HG03135 (cell line): ENCODE results near the gene LORICRIN.
A peak's percentile ranks its signal among the peaks of the same experiment; 100 is the strongest.
"Not testable (repeated sequence)": the region's sequence is repeated elsewhere in the genome, so short reads cannot be mapped to it uniquely, and the experiment has no call there.

Experiments
- ATAC-seq: cut with Tn5 transposase; IDR thresholded peaks from one replicate; pipeline ENCODE4 v1.9.1; 2021; ENCODE audit warnings: mild to moderate bottlenecking, moderate library complexity; ENCODE audit not compliant: unreplicated experiment

Gene LORICRIN

DNA sequence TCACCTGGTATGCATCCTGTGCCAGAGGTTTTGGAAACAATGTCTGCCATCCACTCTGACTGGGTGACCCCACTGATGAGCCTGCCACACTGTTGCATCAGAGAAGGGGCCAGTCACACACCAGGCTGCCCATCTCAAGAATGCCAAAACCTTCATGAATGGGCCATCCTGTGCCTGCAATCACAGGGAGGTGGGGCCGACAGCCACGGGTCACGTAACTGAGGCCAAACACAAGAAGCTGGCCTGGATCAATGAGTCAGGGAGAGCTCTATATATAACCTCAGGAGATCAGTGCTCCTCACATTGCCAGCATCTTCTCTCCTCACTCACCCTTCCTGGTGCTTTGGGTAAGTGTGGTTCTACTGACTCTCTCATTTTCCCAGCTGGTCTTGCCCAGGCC is at the start of gene LORICRIN:
Gene LORICRIN, plus strand, starts transcription at position 301 of the 400 bp plus-strand sequence. CDS start 1,263 bp downstream, outside the sequence.
- ATAC-seq, result no peak

GRCh38 chr1:153210206-153210605 is 49.3 kb upstream of the LORICRIN start:
- ATAC-seq, result no peak

DNA sequence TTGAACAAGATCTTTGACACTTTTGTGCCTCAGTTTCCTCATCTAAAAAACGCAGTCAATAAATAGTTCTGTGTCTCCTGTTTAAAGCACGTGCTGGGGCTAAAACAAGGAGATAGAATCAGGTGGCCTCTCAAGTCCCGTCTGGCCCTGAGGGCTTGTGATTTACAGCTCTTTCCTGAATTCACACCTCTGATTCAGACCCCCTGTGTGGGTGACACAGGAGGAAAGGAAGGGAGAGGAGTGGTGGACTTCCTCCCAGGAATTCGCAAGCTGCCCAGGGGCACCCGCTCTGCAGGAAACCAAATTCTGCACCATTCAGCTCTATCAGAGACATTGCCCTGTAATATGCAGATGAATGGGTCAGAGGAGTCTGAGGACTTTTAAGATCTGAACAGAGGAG is 47.3 kb upstream of the LORICRIN start:
- ATAC-seq, result no peak

DNA sequence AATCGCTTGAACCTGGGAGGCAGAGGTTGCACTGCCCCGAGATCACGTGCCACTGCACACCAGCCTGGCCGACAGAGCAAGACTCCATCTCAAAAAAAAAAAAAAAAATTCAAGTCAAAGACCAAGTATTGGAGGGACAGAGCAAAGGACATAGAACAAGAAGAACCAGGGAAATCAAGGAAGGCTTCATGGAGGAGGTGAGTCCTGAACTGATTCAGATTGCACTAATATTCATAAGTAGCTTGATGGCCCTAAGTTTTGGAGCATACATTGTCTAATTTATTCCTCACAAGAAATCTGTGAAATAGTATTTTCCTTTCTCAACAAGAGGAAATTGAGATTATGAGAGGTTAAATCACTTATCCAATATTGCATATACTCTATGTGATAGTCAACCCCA is 46.0 kb upstream of the LORICRIN start:
- ATAC-seq, result no peak

- ATAC-seq, result no peak
Measured at GRCh38 chr1:153217212-153217611, 42.3 kb upstream of the LORICRIN start, which contains the start of gene PRR9. TSS of gene PRR9 (plus strand) at chr1:153217584. CDS start at chr1:153218145, 561 bp downstream.

- no peak for ATAC-seq
Measured at GRCh38 chr1:153217744-153218416, 41.6 kb upstream of the LORICRIN start.

GRCh38 chr1:153220606-153221303 is 38.7 kb upstream of the LORICRIN start:
- ATAC-seq, result no peak

- ATAC-seq, result peak; percentile 63
Measured at GRCh38 chr1:153223040-153223891, 36.2 kb upstream of the LORICRIN start.

GRCh38 chr1:153227810-153228209 is 31.7 kb upstream of the LORICRIN start:
- ATAC-seq, result no peak

DNA sequence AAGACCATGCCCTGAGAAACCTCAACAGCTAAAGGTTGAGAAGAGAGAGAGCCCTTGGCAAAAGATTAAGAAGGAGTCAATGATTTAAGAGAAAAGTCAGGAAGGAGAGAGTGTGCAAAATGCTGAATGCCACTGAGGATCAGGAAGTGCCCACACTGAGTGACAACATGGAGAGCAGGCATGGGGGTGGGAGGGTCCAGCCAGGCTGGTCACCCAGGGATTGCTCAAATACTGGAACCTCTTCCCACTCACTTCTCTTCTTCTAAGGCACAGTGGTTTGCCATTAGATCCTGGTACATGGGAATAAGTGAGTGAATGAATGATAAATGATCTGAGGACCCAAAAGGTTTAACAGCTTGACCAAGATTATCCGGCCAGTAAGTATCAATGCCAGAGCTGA is 31.0 kb upstream of the LORICRIN start:
- ATAC-seq, result no peak

DNA sequence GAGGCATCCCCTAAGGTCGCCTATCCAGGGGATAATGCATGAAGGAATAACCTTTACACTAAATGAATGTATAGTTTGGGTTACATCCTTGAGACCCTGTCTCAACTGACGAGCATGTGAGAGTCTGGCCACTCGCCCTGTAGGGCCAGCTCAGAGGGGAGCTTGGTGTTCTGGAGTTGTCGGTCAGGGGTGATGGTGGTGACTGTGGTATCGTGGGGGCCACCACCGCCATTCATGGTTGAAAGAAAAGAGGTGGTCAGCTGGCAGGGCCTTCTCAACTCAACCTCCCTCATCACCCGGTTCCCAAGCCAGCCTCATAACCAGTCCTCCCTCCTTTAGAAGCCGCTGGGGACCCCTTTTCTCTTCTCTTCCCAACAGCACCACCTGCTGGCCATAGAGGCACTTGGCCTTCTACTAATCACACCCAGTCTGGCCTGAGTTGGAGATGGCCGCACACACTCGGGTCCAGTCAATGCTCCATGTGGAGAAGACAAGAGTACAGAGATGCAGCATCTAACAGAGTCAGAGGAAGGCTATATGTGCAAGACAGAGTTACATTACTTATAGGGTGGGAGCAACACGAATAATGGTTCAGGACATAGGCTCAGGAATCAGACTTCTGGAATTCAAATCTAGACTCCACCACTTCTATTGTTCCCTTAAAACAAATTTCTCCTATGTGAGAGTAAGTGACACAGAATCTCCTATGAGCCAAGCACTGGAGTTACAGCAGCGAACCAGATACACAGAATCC is 30.2 kb upstream of the LORICRIN start:
- not testable (repeated sequence) for ATAC-seq

DNA sequence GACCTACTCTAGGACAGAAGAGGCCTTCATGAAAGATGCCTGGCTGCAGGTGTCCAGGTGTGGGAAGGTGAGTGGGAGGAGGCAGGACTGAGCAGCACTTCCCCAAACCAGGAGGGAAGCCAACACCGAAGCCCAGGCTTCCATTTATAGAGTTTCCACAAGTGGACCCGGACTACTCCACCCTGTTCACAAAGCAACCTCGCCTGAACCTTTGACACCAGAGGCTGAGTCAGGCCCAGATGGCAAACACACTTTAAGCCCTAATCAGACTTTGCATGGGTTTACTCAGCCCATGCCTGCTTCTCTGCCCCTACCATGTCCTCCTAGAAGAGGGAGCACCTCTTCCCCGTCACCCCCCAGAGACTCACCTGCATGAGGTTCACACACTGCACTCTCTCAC is 28.1 kb upstream of the LORICRIN start:
- no peak for ATAC-seq

GRCh38 chr1:153231785-153232184 is 27.7 kb upstream of the LORICRIN start:
- ATAC-seq, result no peak

GRCh38 chr1:153232553-153232952 is 26.9 kb upstream of the LORICRIN start:
- no peak for ATAC-seq

DNA sequence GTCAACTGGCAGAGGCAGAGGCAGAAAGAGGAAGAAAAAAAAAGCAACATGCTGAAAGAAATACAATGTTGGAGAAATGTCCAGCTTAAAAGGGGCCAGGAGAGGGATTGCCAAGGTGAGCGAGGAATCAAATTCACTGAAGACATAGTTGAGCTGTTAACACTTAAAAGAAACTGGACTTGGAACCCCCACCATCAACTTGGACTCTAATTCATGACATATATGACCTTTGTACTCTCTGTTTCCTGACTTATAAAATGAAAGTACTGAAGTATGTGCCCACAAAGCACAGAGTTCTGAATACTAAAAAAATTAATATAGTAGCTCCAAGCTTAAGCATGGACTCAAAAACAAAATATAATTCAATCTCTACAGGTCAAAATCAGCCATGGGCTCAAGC is 26.0 kb upstream of the LORICRIN start:
- no peak for ATAC-seq

DNA sequence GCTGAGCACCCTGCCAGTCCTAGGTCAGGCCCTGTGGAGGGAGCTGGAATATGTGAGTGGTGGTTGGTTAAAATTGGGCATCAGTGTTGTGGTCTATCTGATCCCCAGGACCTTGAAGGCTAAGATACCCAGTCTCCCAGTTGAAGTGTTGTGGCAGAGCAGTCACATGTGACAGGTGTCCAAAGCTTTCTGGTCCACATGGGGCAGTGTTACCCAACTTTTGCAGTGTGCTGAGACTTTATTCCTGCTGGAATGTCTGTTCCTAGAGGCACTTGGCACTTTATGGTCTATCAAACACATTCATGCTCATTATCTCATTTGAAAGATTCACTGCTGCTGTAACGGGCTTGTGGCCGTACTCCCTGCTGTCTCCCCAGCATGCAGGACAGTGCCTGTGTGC is 21.0 kb upstream of the LORICRIN start:
- no peak for ATAC-seq

DNA sequence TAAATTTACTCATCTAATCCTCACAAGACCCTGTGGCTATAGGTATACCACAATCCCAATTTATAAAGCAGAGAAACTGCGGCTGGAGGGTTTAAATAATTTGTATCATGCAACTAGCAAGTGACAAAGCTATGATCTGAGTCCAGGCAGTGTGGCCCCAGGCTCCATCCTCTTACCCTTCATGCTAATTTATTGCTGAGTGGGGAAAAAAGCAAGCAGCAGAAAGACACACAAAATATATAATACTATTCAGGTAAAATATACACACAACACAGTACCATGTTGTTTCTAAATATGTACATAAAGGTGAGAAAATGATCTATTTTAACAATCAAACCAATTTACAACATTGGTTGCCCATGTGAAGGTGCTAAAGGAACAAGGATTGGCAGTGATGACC is 17.3 kb upstream of the LORICRIN start:
- no peak for ATAC-seq

DNA sequence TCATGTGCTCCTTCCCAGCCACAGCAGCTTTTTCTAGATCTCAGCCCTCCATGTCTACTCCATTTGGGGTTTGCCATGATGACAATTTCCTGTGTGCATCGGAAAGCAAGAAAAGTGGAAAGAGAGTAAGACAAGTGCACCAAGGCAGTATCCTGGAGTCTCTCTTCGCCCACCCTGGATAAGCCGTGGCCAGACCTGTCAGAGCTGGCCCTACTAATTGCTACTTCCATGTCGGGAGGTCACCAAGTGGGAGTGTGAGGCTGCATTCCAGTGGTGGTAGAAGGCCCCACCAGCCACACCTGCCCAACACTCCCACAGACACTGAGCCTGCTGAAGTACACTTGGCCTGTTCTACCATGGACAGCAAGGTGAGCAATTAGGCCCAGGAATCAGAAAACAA is 14.0 kb upstream of the LORICRIN start:
- ATAC-seq, result no peak

DNA sequence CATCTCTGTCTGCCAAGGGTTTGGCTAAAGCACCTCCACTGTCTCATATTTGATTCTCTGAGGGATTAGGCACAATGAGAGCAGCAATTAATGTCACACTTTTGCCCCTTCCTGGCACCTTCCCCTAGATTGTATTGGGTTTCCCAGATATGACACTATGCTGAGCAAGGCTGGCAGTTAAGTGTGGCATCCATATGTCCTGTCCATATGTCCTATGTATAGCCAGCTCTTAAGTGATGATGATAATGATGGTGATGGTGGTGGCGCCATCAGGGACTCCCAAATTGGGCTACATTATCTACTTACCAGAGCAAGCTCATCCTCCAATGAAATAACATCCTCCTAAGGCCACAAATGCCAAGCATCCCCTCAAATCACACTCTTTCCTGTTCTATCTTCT is 13.5 kb upstream of the LORICRIN start:
- ATAC-seq, result no peak

DNA sequence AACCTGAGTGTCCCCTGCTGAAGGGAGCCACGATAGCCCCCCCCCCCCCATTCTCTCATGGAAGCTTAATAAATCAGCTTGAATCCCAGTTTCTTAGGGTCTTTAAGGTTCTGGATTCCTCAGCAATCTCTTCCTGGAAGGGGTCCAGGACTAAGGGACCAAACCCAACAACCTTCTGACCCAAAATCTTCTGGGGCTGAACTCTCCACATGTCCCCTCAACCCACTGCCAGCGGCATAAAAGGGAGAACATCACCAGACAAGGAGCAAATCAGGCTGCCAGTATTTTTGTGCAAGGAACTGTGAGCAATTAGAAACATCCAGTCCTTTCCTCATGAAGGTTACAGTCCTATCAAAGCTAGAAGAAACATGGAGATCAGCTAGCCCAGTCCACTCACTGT is 12.7 kb upstream of the LORICRIN start:
- no peak for ATAC-seq
